GM12878 (cell line): ENCODE results near the gene ZNF32. TPM values are rescaled to one million over a fixed set of nuclear protein-coding genes. Genes with fewer than 3 reads are reported as not detected.
A peak's percentile ranks its signal among the peaks of the same experiment; 100 is the strongest.

Source experiments
- ETV6 ChIP-seq, 2 experiments: fragments of 450-650 bp in 1 of 2; IDR thresholded peaks in 1 of 2; conservative IDR thresholded peaks in 1 of 2; 2 replicates each; pipeline ENCODE4 v1.6.1; 2014; ENCODE audit warnings: antibody characterized with exemption in 1 of 2, borderline replicate concordance in 1 of 2, low read depth in 1 of 2, mild to moderate bottlenecking in 1 of 2, moderate library complexity in 1 of 2
- FOXM1 ChIP-seq: IDR thresholded peaks from 2 replicates; pipeline ENCODE4 v1.6.1; 2012; ENCODE audit warnings: low read depth, mild to moderate bottlenecking, inconsistent platforms, low read length, moderate library complexity
- IKZF2 ChIP-seq, 2 experiments: fragments of 450-650 bp; IDR thresholded peaks; 2 replicates each; pipeline ENCODE4 v1.6.1; 2017; ENCODE audit warnings: mild to moderate bottlenecking in 2 of 2, moderate library complexity in 2 of 2
- NFIC ChIP-seq: IDR thresholded peaks from 2 replicates; pipeline ENCODE4 v1.6.1; 2012; ENCODE audit warnings: low read depth, mild to moderate bottlenecking, inconsistent platforms, low read length, moderate library complexity
- NFYA ChIP-seq: IDR thresholded peaks from 2 replicates; pipeline ENCODE4 v1.6.1; 2011; ENCODE audit warnings: low read depth, mild to moderate bottlenecking, low read length, improper control_type of control experiment, borderline replicate concordance
- NFYB ChIP-seq: IDR thresholded peaks from 2 replicates; pipeline ENCODE4 v1.6.1; 2011; ENCODE audit warnings: low read depth, mild to moderate bottlenecking, low read length, improper control_type of control experiment, moderate library complexity; ENCODE audit not compliant: insufficient read depth
- POLR2AphosphoS2 ChIP-seq: IDR thresholded peaks from 2 replicates; pipeline ENCODE4 v1.6.1; 2011; ENCODE audit warnings: low read depth, mild to moderate bottlenecking, low read length, improper control_type of control experiment, moderate library complexity
- RAD21 ChIP-seq: IDR thresholded peaks from 2 replicates; pipeline ENCODE4 v1.6.1; 2011; ENCODE audit warnings: mild to moderate bottlenecking, low read depth, low read length, moderate library complexity; ENCODE audit not compliant: insufficient read depth
- RUNX3 ChIP-seq: IDR thresholded peaks from 2 replicates; pipeline ENCODE4 v1.6.1; 2012; ENCODE audit warnings: low read length, inconsistent platforms
- SRF ChIP-seq, 2 experiments: IDR thresholded peaks; 2 replicates each; pipeline ENCODE4 v1.6.1; 2011; ENCODE audit warnings: low read depth in 2 of 2, low read length in 2 of 2, mild to moderate bottlenecking in 1 of 2, moderate library complexity in 1 of 2
- STAT3 ChIP-seq: IDR thresholded peaks from 2 replicates; pipeline ENCODE4 v1.6.1; 2011; ENCODE audit warnings: low read depth, low read length, improper control_type of control experiment
- TCF7 ChIP-seq: IDR thresholded peaks from 2 replicates; pipeline ENCODE4 v1.6.1; 2014; ENCODE audit warnings: antibody characterized with exemption, borderline replicate concordance
- polyA plus RNA-seq, 11 experiments: library from polyadenylated mRNA; depleted of rRNA in 4 of 11; unstranded in 6 of 11; stranded (reverse) in 5 of 11; fragments of >200 nt; fragmentation: Nextera tagmentation in 4 of 11; fragmentation: Illumina TruSeq in 1 of 11; extraction: Ambion mirVana in 4 of 11; extraction: Trizol in 1 of 11; gene quantifications; 1 replicate in 1 of 11; 2 replicates in 10 of 11; pipeline versions ENCODE4 v1.2.1 to v1.2.3, GENCODE V29; 2011 to 2016; ENCODE audit warnings: inconsistent platforms in 2 of 11, missing spikeins in 2 of 11, low read depth in 1 of 11
- total RNA-seq, 4 experiments: library from RNA; depleted of rRNA in 3 of 4; stranded (reverse); fragments of >200 nt in 3 of 4; fragmentation: Illumina TruSeq in 1 of 4; extraction: Trizol in 1 of 4; gene quantifications; 2 replicates each; pipeline versions ENCODE4 v1.2.1 to v1.2.3, GENCODE V29; 2013 to 2021
- TF ChIP-seq, protein P1 (sequence below): fragments of 450-650 bp; IDR thresholded peaks from 2 replicates; pipeline ENCODE4 v1.6.1; 2017; ENCODE audit warnings: mild to moderate bottlenecking
- TF ChIP-seq, protein P2 (sequence below): fragments of 150-350 bp; IDR thresholded peaks from 2 replicates; pipeline ENCODE4 v1.6.1; 2014; ENCODE audit warnings: mild to moderate bottlenecking, low read depth, low read length
- TF ChIP-seq, protein P3 (sequence below): fragments of 450-650 bp; IDR thresholded peaks from 2 replicates; pipeline ENCODE4 v1.6.1; 2017; ENCODE audit warnings: borderline replicate concordance
- TF ChIP-seq, protein P4 (sequence below): fragments of 450-650 bp; IDR thresholded peaks from 2 replicates; pipeline ENCODE4 v1.6.1; 2016; ENCODE audit warnings: mild to moderate bottlenecking, moderate library complexity, borderline replicate concordance
- TF ChIP-seq, protein P5 (sequence below): IDR thresholded peaks from 2 replicates; pipeline ENCODE4 v1.6.1; 2011; ENCODE audit warnings: low read depth, mild to moderate bottlenecking, low read length, moderate library complexity, borderline replicate concordance; ENCODE audit errors: extremely low read depth

ZNF32 gene
- total and polyA plus RNA-seq, 10 of the 15 experiments (the other 5 are each of a cell fraction or from before 2014, with no cell fraction given) = 1.9 to 23.0 (median 3.4) TPM

DNA sequence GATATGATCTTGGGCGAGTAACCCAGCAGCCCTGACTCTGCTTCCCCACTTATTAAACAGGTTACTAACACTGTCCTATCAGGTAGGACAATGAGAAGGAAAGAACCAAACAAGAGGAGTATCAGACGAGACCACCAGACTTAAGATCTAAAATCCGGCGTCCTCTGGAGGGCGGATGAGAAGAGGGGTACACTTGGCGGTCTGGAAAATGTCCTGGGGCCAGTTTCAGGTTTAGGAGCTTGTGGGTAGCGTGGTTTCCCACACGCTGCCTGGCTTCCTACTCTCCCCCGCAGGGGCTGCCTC, 635 bp downstream of the ZNF32 start (continued):
- TF ChIP-seq, protein P1, sequence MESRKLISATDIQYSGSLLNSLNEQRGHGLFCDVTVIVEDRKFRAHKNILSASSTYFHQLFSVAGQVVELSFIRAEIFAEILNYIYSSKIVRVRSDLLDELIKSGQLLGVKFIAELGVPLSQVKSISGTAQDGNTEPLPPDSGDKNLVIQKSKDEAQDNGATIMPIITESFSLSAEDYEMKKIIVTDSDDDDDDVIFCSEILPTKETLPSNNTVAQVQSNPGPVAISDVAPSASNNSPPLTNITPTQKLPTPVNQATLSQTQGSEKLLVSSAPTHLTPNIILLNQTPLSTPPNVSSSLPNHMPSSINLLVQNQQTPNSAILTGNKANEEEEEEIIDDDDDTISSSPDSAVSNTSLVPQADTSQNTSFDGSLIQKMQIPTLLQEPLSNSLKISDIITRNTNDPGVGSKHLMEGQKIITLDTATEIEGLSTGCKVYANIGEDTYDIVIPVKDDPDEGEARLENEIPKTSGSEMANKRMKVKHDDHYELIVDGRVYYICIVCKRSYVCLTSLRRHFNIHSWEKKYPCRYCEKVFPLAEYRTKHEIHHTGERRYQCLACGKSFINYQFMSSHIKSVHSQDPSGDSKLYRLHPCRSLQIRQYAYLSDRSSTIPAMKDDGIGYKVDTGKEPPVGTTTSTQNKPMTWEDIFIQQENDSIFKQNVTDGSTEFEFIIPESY = 0 out of 2 replicates have a peak, but pooled peaks have one; percentile 8
- no peak for TF ChIP-seq RAD21
- no peak for TF ChIP-seq SRF (IDR thresholded peaks at IDR 0.05; ENCODE audit: low read depth in 2 of 2, low read length in 2 of 2)
- TF ChIP-seq, protein P2, sequence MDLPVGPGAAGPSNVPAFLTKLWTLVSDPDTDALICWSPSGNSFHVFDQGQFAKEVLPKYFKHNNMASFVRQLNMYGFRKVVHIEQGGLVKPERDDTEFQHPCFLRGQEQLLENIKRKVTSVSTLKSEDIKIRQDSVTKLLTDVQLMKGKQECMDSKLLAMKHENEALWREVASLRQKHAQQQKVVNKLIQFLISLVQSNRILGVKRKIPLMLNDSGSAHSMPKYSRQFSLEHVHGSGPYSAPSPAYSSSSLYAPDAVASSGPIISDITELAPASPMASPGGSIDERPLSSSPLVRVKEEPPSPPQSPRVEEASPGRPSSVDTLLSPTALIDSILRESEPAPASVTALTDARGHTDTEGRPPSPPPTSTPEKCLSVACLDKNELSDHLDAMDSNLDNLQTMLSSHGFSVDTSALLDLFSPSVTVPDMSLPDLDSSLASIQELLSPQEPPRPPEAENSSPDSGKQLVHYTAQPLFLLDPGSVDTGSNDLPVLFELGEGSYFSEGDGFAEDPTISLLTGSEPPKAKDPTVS = no peak
- TF ChIP-seq, protein P3, sequence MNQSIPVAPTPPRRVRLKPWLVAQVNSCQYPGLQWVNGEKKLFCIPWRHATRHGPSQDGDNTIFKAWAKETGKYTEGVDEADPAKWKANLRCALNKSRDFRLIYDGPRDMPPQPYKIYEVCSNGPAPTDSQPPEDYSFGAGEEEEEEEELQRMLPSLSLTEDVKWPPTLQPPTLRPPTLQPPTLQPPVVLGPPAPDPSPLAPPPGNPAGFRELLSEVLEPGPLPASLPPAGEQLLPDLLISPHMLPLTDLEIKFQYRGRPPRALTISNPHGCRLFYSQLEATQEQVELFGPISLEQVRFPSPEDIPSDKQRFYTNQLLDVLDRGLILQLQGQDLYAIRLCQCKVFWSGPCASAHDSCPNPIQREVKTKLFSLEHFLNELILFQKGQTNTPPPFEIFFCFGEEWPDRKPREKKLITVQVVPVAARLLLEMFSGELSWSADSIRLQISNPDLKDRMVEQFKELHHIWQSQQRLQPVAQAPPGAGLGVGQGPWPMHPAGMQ = no peak
- TF ChIP-seq, protein P4, sequence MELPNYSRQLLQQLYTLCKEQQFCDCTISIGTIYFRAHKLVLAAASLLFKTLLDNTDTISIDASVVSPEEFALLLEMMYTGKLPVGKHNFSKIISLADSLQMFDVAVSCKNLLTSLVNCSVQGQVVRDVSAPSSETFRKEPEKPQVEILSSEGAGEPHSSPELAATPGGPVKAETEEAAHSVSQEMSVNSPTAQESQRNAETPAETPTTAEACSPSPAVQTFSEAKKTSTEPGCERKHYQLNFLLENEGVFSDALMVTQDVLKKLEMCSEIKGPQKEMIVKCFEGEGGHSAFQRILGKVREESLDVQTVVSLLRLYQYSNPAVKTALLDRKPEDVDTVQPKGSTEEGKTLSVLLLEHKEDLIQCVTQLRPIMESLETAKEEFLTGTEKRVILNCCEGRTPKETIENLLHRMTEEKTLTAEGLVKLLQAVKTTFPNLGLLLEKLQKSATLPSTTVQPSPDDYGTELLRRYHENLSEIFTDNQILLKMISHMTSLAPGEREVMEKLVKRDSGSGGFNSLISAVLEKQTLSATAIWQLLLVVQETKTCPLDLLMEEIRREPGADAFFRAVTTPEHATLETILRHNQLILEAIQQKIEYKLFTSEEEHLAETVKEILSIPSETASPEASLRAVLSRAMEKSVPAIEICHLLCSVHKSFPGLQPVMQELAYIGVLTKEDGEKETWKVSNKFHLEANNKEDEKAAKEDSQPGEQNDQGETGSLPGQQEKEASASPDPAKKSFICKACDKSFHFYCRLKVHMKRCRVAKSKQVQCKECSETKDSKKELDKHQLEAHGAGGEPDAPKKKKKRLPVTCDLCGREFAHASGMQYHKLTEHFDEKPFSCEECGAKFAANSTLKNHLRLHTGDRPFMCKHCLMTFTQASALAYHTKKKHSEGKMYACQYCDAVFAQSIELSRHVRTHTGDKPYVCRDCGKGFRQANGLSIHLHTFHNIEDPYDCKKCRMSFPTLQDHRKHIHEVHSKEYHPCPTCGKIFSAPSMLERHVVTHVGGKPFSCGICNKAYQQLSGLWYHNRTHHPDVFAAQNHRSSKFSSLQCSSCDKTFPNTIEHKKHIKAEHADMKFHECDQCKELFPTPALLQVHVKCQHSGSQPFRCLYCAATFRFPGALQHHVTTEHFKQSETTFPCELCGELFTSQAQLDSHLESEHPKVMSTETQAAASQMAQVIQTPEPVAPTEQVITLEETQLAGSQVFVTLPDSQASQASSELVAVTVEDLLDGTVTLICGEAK = no peak
- TF ChIP-seq FOXM1 = no peak
- no peak for TF ChIP-seq TCF7
- TF ChIP-seq, protein P5, sequence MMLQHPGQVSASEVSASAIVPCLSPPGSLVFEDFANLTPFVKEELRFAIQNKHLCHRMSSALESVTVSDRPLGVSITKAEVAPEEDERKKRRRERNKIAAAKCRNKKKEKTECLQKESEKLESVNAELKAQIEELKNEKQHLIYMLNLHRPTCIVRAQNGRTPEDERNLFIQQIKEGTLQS = no peak
- no peak for TF ChIP-seq STAT3
- peak; percentile 23; the same call in 1 of the 2 replicates for TF ChIP-seq RUNX3
- TF ChIP-seq POLR2AphosphoS2 = no peak
- TF ChIP-seq IKZF2 (IDR thresholded peaks at IDR 0.05) = no peak
- TF ChIP-seq ETV6 (conservative IDR thresholded peaks at IDR 0.05 in 1 of 2, IDR thresholded peaks at IDR 0.05 in 1 of 2; ENCODE audit: borderline replicate concordance in 1 of 2, low read depth in 1 of 2) = no peak
- no peak for TF ChIP-seq NFYA
- no peak for TF ChIP-seq NFYB
- TF ChIP-seq NFIC = no peak
